ENCODE results near the gene CELF4. TPM values are rescaled to one million over a fixed set of nuclear protein-coding genes. Genes with fewer than 3 reads are reported as not detected.

Gene CELF4
- polyA plus RNA-seq, 1 donor (not counting 4 experiments of a cell fraction or from before 2014, with no cell fraction given) = not detected

- H3K27me3 ChIP-seq (ENCODE audit: control insufficient read depth, extremely low read depth, insufficient read depth, low read length) = no peaks in the 10 kb centered on the region
- H3K4me1 ChIP-seq (ENCODE audit: control insufficient read depth, extremely low read depth, insufficient read depth, low read length) = no peaks in the 10 kb centered on the region
- no peaks in the 10 kb centered on the region for H3K36me3 ChIP-seq (ENCODE audit: control insufficient read depth in 2 of 2, extremely low read depth in 1 of 2, insufficient read depth in 2 of 2, low read length in 2 of 2)
- no peak overlapping the region for H2AFZ ChIP-seq (ENCODE audit: control insufficient read depth, low read length)
- H3K9me1 ChIP-seq (ENCODE audit: control insufficient read depth, extremely low read depth, insufficient read depth, low read length) = no peaks in the 10 kb centered on the region
- no peak overlapping the region for H3K27ac ChIP-seq (ENCODE audit: control insufficient read depth, insufficient read depth, low read length)
- H3K9ac ChIP-seq (ENCODE audit: control insufficient read depth, extremely low read depth, insufficient read depth, low read length) = no peak overlapping the region
- no peak for FAIRE-seq
- no peak overlapping the region for H3K4me2 ChIP-seq (ENCODE audit: control insufficient read depth, extremely low read depth, insufficient read depth, low read depth, low read length)
- no peaks in the 10 kb centered on the region for H3K9me3 ChIP-seq (ENCODE audit: control insufficient read depth, low read depth, low read length)
- dilution Hi-C loops (cut with MboI; ENCODE audit: extremely low pct_ligation_motif_present, low sequenced_read_pairs) = no loop called here
- H4K20me1 ChIP-seq (ENCODE audit: control insufficient read depth, extremely low read depth, insufficient read depth, low read length) = no peaks in the 10 kb centered on the region
- no peak overlapping the region for H3K4me3 ChIP-seq (ENCODE audit: control insufficient read depth in 2 of 3, extremely low read depth in 1 of 3, insufficient read depth in 2 of 3, low read depth in 1 of 3, low read length in 3 of 3)
- H3K79me2 ChIP-seq (ENCODE audit: control insufficient read depth, insufficient read depth, low read length) = no peaks in the 10 kb centered on the region
- TF ChIP-seq EZH2 (IDR thresholded peaks at IDR 0.05; ENCODE audit: low read length) (no peak), CTCF (optimal IDR thresholded peaks at IDR 0.05 in 1 of 3, IDR thresholded peaks at IDR 0.05 in 1 of 3, conservative IDR thresholded peaks at IDR 0.05 in 1 of 3; ENCODE audit: extremely low read depth in 1 of 3, insufficient read depth in 2 of 3, low read length in 3 of 3) (no peak)
- no peak for DNase-seq (ENCODE audit: low read depth, low spot score)
These were observed 71.2 kb downstream of the CELF4 start for GRCh38 chr18:37494406-37494805.

- Histone ChIP-seq H3K79me2 (ENCODE audit: control insufficient read depth, insufficient read depth, low read length) (no peaks in the 10 kb centered on the region), H3K9ac (ENCODE audit: control insufficient read depth, extremely low read depth, insufficient read depth, low read length) (no peak overlapping the region), H3K27ac (ENCODE audit: control insufficient read depth, insufficient read depth, low read length) (no peak overlapping the region), H2AFZ (ENCODE audit: control insufficient read depth, low read length) (no peak overlapping the region), H3K9me3 (ENCODE audit: control insufficient read depth, low read depth, low read length) (no peaks in the 10 kb centered on the region), H3K4me3 (ENCODE audit: control insufficient read depth in 2 of 3, extremely low read depth in 1 of 3, insufficient read depth in 2 of 3, low read depth in 1 of 3, low read length in 3 of 3) (no peak overlapping the region), H3K4me2 (ENCODE audit: control insufficient read depth, extremely low read depth, insufficient read depth, low read depth, low read length) (no peak overlapping the region), H3K36me3 (ENCODE audit: control insufficient read depth in 2 of 2, extremely low read depth in 1 of 2, insufficient read depth in 2 of 2, low read length in 2 of 2) (no peaks in the 10 kb centered on the region), H3K9me1 (ENCODE audit: control insufficient read depth, extremely low read depth, insufficient read depth, low read length) (no peaks in the 10 kb centered on the region), H3K4me1 (ENCODE audit: control insufficient read depth, extremely low read depth, insufficient read depth, low read length) (no peaks in the 10 kb centered on the region), H3K27me3 (ENCODE audit: control insufficient read depth, extremely low read depth, insufficient read depth, low read length) (no peaks in the 10 kb centered on the region), H4K20me1 (ENCODE audit: control insufficient read depth, extremely low read depth, insufficient read depth, low read length) (no peaks in the 10 kb centered on the region)
- FAIRE-seq (no peak), DNase-seq (ENCODE audit: low read depth, low spot score) (no peak)
- TF ChIP-seq EZH2 (IDR thresholded peaks at IDR 0.05; ENCODE audit: low read length) = no peak
- dilution Hi-C loops (cut with MboI; ENCODE audit: extremely low pct_ligation_motif_present, low sequenced_read_pairs) = no loop called here
These were observed 72.2 kb downstream of the CELF4 start for GRCh38 chr18:37493352-37493935.

- DNase-seq (ENCODE audit: low read depth, low spot score) (no peak), FAIRE-seq (no peak)
- H3K79me2 ChIP-seq (ENCODE audit: control insufficient read depth, insufficient read depth, low read length) = no peaks in the 10 kb centered on the region
- no peak overlapping the region for H3K4me3 ChIP-seq (ENCODE audit: control insufficient read depth in 2 of 3, extremely low read depth in 1 of 3, insufficient read depth in 2 of 3, low read depth in 1 of 3, low read length in 3 of 3)
- H3K27me3 ChIP-seq (ENCODE audit: control insufficient read depth, extremely low read depth, insufficient read depth, low read length) = peaks cover 1% of the 10 kb centered on the region
- no peaks in the 10 kb centered on the region for H3K9me3 ChIP-seq (ENCODE audit: control insufficient read depth, low read depth, low read length)
- dilution Hi-C loops (cut with MboI; ENCODE audit: extremely low pct_ligation_motif_present, low sequenced_read_pairs) = no loop called here
- no peaks in the 10 kb centered on the region for H3K9me1 ChIP-seq (ENCODE audit: control insufficient read depth, extremely low read depth, insufficient read depth, low read length)
- no peak overlapping the region for H3K4me2 ChIP-seq (ENCODE audit: control insufficient read depth, extremely low read depth, insufficient read depth, low read depth, low read length)
- H3K4me1 ChIP-seq (ENCODE audit: control insufficient read depth, extremely low read depth, insufficient read depth, low read length) = no peaks in the 10 kb centered on the region
- H2AFZ ChIP-seq (ENCODE audit: control insufficient read depth, low read length) = no peak overlapping the region
- TF ChIP-seq CTCF (optimal IDR thresholded peaks at IDR 0.05 in 1 of 3, IDR thresholded peaks at IDR 0.05 in 1 of 3, conservative IDR thresholded peaks at IDR 0.05 in 1 of 3; ENCODE audit: extremely low read depth in 1 of 3, insufficient read depth in 2 of 3, low read length in 3 of 3) = no peak
- TF ChIP-seq EZH2 (IDR thresholded peaks at IDR 0.05; ENCODE audit: low read length) = no peak
- no peak overlapping the region for H3K27ac ChIP-seq (ENCODE audit: control insufficient read depth, insufficient read depth, low read length)
- H3K36me3 ChIP-seq (ENCODE audit: control insufficient read depth in 2 of 2, extremely low read depth in 1 of 2, insufficient read depth in 2 of 2, low read length in 2 of 2) = no peaks in the 10 kb centered on the region
- no peak overlapping the region for H3K9ac ChIP-seq (ENCODE audit: control insufficient read depth, extremely low read depth, insufficient read depth, low read length)
- H4K20me1 ChIP-seq (ENCODE audit: control insufficient read depth, extremely low read depth, insufficient read depth, low read length) = no peaks in the 10 kb centered on the region
These were observed 72.6 kb downstream of the CELF4 start for GRCh38 chr18:37492952-37493351.

All from keratinocyte (primary cell).